Activated T-helper 2 cell treated with anti-CD3 and anti-CD28 coated beads, Interferon-gamma antibody, Interleukin-2, Interleukin-4, amounts not matched to agents 10 μg/mL and 5 μg/mL and 100 μg/mL, durations not matched to agents 14 hours and 24 hours and 36 hours (primary cell): ENCODE measurements around the gene MICAL1. TPM values are rescaled to one million over a fixed set of nuclear protein-coding genes. Genes with fewer than 3 reads are reported as not detected.
A peak's percentile ranks its signal among the peaks of the same experiment; 100 is the strongest.

Experiments
- DNase-seq: peaks from one replicate; pipeline ENCODE4 v3.0.0; 2021; ENCODE audit warnings: low spot score
- H3K27ac Mint-ChIP-seq: one replicate; pipeline ENCODE4 v1.8.0; 2021; ENCODE audit warnings: mixed read lengths
- H3K27me3 Mint-ChIP-seq: one replicate; pipeline ENCODE4 v1.8.0; 2021; ENCODE audit warnings: low read depth, mixed read lengths
- H3K36me3 Mint-ChIP-seq: one replicate; pipeline ENCODE4 v1.8.0; 2021; ENCODE audit warnings: low read depth, mixed read lengths
- H3K4me1 Mint-ChIP-seq: one replicate; pipeline ENCODE4 v1.8.0; 2021; ENCODE audit warnings: low read depth, mixed read lengths
- H3K4me3 Mint-ChIP-seq: one replicate; pipeline ENCODE4 v1.8.0; 2021; ENCODE audit warnings: low read depth, mild to moderate bottlenecking, moderate library complexity, mixed read lengths
- H3K9me3 Mint-ChIP-seq: one replicate; pipeline ENCODE4 v1.8.0; 2021; ENCODE audit warnings: mixed read lengths
- intact Hi-C: fragments of 100-400 bp; cut with micrococcal nuclease; formaldehyde crosslinking; loops from one replicate; pipeline ENCODE4 v1.15.1; 2023
- total RNA-seq: library from RNA; stranded (reverse); gene quantifications from 2 replicates; pipeline ENCODE4 v1.2.3, GENCODE V29; 2022

Gene MICAL1
- total RNA-seq, 1 donor from 2014 or later: 47.8 TPM

DNA sequence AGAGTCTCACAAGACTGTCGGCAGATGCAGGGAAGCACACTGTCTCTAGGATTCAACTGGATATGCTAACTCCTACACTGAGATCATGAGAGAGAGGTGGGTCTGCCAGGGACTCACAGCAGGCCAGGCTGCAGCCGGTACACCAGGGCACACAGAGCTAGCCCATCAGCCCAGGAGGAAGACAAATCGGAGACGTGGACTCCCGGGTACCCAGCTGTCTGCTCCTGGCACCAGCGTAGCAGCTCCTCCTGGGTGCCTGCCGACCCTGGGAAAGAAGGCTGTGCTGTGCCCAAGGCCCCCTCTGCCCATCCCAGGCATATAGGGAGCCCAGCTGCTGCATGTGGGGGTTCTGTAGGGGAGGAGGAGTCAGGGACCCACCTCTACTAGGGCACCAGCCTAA lies 7.0 kb downstream of the MICAL1 start:
- no peaks in the 10 kb centered on the region for H3K9me3 Mint-ChIP-seq
- no peak overlapping the region for H3K27ac Mint-ChIP-seq
- H3K4me1 Mint-ChIP-seq: peaks cover 31% of the 10 kb centered on the region
- intact Hi-C loops: no loop called here
- H3K36me3 Mint-ChIP-seq: peaks cover 61% of the 10 kb centered on the region
- no peak overlapping the region for H3K4me3 Mint-ChIP-seq
- no peak for DNase-seq
- H3K27me3 Mint-ChIP-seq: no peaks in the 10 kb centered on the region

DNA sequence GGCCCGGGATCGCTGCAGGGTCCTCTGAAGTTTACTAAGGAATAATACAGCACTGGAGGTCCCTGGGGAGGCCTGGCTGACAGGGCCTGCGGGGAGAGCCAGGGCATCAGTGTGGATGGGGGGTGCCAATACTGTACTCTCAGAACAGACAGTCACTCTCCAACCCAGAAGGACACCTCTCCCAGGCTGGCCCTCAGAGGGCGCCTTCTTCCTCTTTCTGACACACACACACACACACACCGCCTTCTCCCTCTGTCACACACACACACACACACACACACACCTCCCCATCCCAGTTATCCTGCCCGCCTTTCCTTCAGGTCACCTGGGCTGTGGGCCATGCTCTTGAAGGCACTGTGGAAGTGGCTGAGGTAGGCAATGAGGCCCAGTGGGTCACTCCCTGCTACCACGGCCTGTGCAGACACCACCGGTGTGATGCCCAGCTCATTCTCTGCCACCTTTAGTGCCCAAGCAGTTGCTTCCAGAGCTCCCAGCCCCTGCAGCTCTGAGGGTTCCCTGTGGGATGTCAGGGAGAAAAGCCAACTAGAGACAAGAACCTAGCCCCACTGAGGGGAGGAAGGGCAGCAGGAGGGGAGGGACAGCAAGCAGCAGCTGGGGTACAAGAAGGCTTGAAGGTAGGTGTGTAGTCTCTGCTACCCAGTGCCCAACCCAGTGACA lies 7.6 kb downstream of the MICAL1 start:
- Mint-ChIP-seq H3K36me3 (peaks cover 67% of the 10 kb centered on the region), H3K27ac (no peak overlapping the region), H3K4me1 (peaks cover 28% of the 10 kb centered on the region), H3K9me3 (no peaks in the 10 kb centered on the region), H3K4me3 (no peak overlapping the region), H3K27me3 (no peaks in the 10 kb centered on the region)
- intact Hi-C loops: no loop called here
- DNase-seq: no peak

DNA sequence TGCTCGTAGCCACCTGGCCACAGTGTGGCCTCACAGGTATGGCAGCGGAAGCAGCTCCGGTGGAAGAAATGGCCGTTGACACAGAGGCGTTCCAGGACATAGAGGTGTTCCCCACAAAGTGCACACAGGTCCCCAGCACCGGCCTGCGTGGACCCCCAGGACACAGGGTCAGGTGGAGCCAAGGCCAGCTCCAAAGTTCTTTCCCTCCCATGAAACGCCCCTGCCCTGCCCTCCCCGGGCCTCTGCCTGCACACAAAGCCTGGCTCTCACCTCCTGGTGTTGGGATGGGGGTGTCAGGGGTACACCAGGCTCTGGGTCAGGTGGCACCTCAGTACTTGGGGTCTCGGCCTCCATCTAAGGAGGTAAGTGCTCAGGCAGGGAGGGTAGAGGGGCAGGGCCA lies 8.5 kb downstream of the MICAL1 start:
- Mint-ChIP-seq H3K36me3 (peaks cover 69% of the 10 kb centered on the region), H3K9me3 (no peaks in the 10 kb centered on the region), H3K4me1 (peaks cover 32% of the 10 kb centered on the region), H3K27me3 (no peaks in the 10 kb centered on the region), H3K27ac (no peak overlapping the region), H3K4me3 (no peak overlapping the region)
- intact Hi-C loops: no loop called here
- no peak for DNase-seq

- Mint-ChIP-seq H3K27me3 (no peaks in the 10 kb centered on the region), H3K9me3 (no peaks in the 10 kb centered on the region), H3K4me3 (no peak overlapping the region), H3K27ac (no peak overlapping the region), H3K4me1 (peaks cover 36% of the 10 kb centered on the region), H3K36me3 (peaks cover 68% of the 10 kb centered on the region)
- intact Hi-C loops: no loop called here
- no peak for DNase-seq
Measured at GRCh38 chr6:109446541-109446940, 9.0 kb downstream of the MICAL1 start.

DNA sequence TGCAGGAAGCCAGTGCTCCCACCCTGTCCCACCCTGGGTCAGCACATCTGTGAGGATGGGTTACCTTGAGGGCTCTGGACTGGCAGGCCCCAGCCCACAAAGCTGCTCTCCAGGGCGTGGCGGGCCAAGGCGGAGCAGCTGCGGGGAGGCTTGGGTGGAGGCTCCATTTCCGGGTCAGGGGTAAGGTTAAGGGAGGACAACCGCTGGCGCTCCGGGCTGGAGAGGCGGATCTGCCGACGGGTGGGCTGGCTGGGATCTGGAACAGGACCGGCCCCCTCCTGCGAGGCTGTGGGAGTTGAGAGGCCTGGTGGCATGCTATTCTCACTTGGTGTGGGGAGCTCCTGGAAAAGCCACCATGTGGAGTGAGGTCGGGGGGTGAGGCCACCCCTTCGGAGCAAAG lies 9.5 kb downstream of the MICAL1 start:
- Mint-ChIP-seq H3K9me3 (no peaks in the 10 kb centered on the region), H3K27ac (no peak overlapping the region), H3K4me1 (peaks cover 39% of the 10 kb centered on the region), H3K27me3 (no peaks in the 10 kb centered on the region), H3K36me3 (peaks cover 72% of the 10 kb centered on the region), H3K4me3 (no peak overlapping the region)
- intact Hi-C loops: no loop called here
- no peak for DNase-seq

- H3K4me1 Mint-ChIP-seq: peaks cover 33% of the 10 kb centered on the region
- H3K27ac Mint-ChIP-seq: peak overlapping the region; percentile 12
- DNase-seq: no peak
- no peaks in the 10 kb centered on the region for H3K27me3 Mint-ChIP-seq
- intact Hi-C loops: no loop called here
- H3K4me3 Mint-ChIP-seq: no peak overlapping the region
- H3K36me3 Mint-ChIP-seq: peaks cover 67% of the 10 kb centered on the region
- no peaks in the 10 kb centered on the region for H3K9me3 Mint-ChIP-seq
Measured at GRCh38 chr6:109445382-109445781, 10.2 kb downstream of the MICAL1 start.

- Mint-ChIP-seq H3K4me3 (no peak overlapping the region), H3K27ac (no peak overlapping the region), H3K4me1 (peaks cover 22% of the 10 kb centered on the region), H3K27me3 (no peaks in the 10 kb centered on the region), H3K36me3 (peaks cover 59% of the 10 kb centered on the region), H3K9me3 (no peaks in the 10 kb centered on the region)
- DNase-seq: no peak
- intact Hi-C loops: loop anchor here (5.0 kb wide), 2 partner anchors 39 to 256 kb away; partner anchors contain the start of gene ZBTB24
Measured at GRCh38 chr6:109443425-109443950, 12.1 kb downstream of the MICAL1 start.

- Mint-ChIP-seq H3K36me3 (peaks cover 49% of the 10 kb centered on the region), H3K27ac (no peak overlapping the region), H3K27me3 (no peaks in the 10 kb centered on the region), H3K4me3 (peak overlapping the region; percentile 92), H3K9me3 (no peaks in the 10 kb centered on the region), H3K4me1 (peaks cover 17% of the 10 kb centered on the region)
- intact Hi-C loops: loop anchor here (5.0 kb wide), 2 partner anchors 40 to 255 kb away; partner anchors contain the start of gene ZBTB24
- DNase-seq: no peak
Measured at GRCh38 chr6:109442393-109442924, 13.1 kb downstream of the MICAL1 start.

- peak overlapping the region; percentile 92 for H3K27ac Mint-ChIP-seq
- peaks cover 17% of the 10 kb centered on the region for H3K4me1 Mint-ChIP-seq
- H3K27me3 Mint-ChIP-seq: no peaks in the 10 kb centered on the region
- DNase-seq: peak; percentile 40
- peaks cover 42% of the 10 kb centered on the region for H3K36me3 Mint-ChIP-seq
- H3K4me3 Mint-ChIP-seq: peak overlapping the region; percentile 92
- H3K9me3 Mint-ChIP-seq: no peaks in the 10 kb centered on the region
- intact Hi-C loops: loop anchor here (2.0 to 5.0 kb wide), 3 partner anchors 41 to 254 kb away; partner anchors contain the start of genes CD164 and ZBTB24
Measured at GRCh38 chr6:109441069-109441816, 14.3 kb downstream of the MICAL1 start.

- intact Hi-C loops: loop anchor here (1.0 to 5.0 kb wide), 4 partner anchors 15 to 253 kb away; partner anchors contain the start of genes CD164, MICAL1 and ZBTB24
- Mint-ChIP-seq H3K36me3 (peaks cover 36% of the 10 kb centered on the region), H3K9me3 (no peaks in the 10 kb centered on the region), H3K27me3 (no peaks in the 10 kb centered on the region), H3K27ac (peak within 1 kb of the TSS; percentile 92), H3K4me3 (peak within 1 kb of the TSS; percentile 92), H3K4me1 (peaks cover 17% of the 10 kb centered on the region)
- peak; percentile 72 for DNase-seq
Measured at GRCh38 chr6:109440331-109441068, 15.1 kb downstream of the MICAL1 start, which contains the start of the genes PPIL6 and SMPD2. PPIL6 (minus strand) TSS chr6:109440628; CDS start chr6:109440590, 38 bp downstream. SMPD2 (plus strand) TSS chr6:109440724; CDS start chr6:109441122, 398 bp downstream.

DNA sequence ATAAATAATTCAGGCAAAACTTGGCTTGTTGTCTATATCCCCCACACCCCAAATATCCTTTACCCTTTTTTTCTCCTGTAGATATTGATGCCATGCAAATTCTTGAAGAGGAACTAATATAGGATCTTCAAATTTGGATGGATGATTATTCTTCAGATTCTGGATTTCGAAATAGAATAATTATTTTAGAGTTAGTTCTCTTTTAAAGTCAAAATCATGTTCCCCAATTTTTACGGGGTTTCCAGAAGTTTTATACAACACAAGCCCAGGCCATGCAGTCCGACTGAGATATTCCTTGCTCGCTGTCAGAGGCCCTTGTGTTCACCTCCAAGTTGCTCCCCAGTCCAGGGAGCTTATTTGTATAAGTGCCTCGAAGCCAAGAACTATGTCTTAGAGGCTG lies 19.5 kb downstream of the MICAL1 start:
- Mint-ChIP-seq H3K4me1 (peaks cover 1% of the 10 kb centered on the region), H3K9me3 (no peaks in the 10 kb centered on the region), H3K27me3 (peaks cover 15% of the 10 kb centered on the region), H3K27ac (no peak overlapping the region), H3K36me3 (peaks cover under 1% of the 10 kb centered on the region), H3K4me3 (no peak overlapping the region)
- intact Hi-C loops: no loop called here
- no peak for DNase-seq

- H3K4me3 Mint-ChIP-seq: no peak overlapping the region
- H3K36me3 Mint-ChIP-seq: no peaks in the 10 kb centered on the region
- peaks cover 18% of the 10 kb centered on the region for H3K27me3 Mint-ChIP-seq
- H3K4me1 Mint-ChIP-seq: peaks cover 1% of the 10 kb centered on the region
- intact Hi-C loops: no loop called here
- H3K9me3 Mint-ChIP-seq: no peaks in the 10 kb centered on the region
- no peak overlapping the region for H3K27ac Mint-ChIP-seq
- DNase-seq: no peak
Measured at GRCh38 chr6:109434456-109434855, 21.1 kb downstream of the MICAL1 start.
